A673 (cell line): ENCODE data around the gene MAGI1. TPM values are rescaled to one million over a fixed set of nuclear protein-coding genes. Genes with fewer than 3 reads are reported as not detected.
"Not testable (repeated sequence)": the region's sequence is repeated elsewhere in the genome, so short reads cannot be mapped to it uniquely, and the experiment has no call there.

Experiments
- BruUV-seq: library from RNA; stranded (reverse); fragments of 400-500 nt; replicated peaks from 2 replicates; lab custom pipeline; 2021; lab: Mats Ljungman, UMichigan
- CTCF ChIA-PET: fragments of 300-600 bp; sonication (Branson Sonifier 250); formaldehyde crosslinking; loops from one replicate; lab custom pipeline; 2022; ENCODE audit warnings: antibody characterized with exemption; lab: Charles Lee
- POLR2A ChIA-PET: fragments of 300-600 bp; sonication (Branson Sonifier 250); formaldehyde crosslinking; loops from one replicate; lab custom pipeline; 2022; ENCODE audit warnings: antibody characterized with exemption; ENCODE audit not compliant: low non-redundant PET; lab: Charles Lee
- DNase-seq: peaks from one replicate; pipeline ENCODE4 v3.0.0-alpha.2; 2015; ENCODE audit warnings: low spot score
- H3K27ac ChIP-seq: fragments of 200-600 bp; sonication (generic); 2 replicates; pipeline ENCODE4 v1.5.1; 2016; ENCODE audit warnings: mixed run types, low read depth, mild to moderate bottlenecking, mixed read lengths, antibody characterized with exemption, low read length; ENCODE audit not compliant: poor library complexity, severe bottlenecking
- H3K27me3 ChIP-seq: fragments of 200-600 bp; sonication (generic); replicated peaks from 2 replicates; pipeline ENCODE4 v1.6.1; 2017; ENCODE audit warnings: mixed run types, low read depth, mild to moderate bottlenecking, mixed read lengths, antibody characterized with exemption, low read length; ENCODE audit not compliant: insufficient read depth, poor library complexity
- H3K36me3 ChIP-seq: fragments of 200-600 bp; sonication (generic); 2 replicates; pipeline ENCODE4 v1.6.1; 2016; ENCODE audit warnings: mixed run types, mild to moderate bottlenecking, mixed read lengths, antibody characterized with exemption, low read length; ENCODE audit not compliant: insufficient read depth, poor library complexity, severe bottlenecking
- H3K4me1 ChIP-seq: fragments of 200-600 bp; sonication (generic); 2 replicates; pipeline ENCODE4 v1.6.1; 2017; ENCODE audit warnings: mixed run types, mild to moderate bottlenecking, mixed read lengths, antibody characterized with exemption, low read length; ENCODE audit not compliant: insufficient read depth, poor library complexity, severe bottlenecking
- H3K4me3 ChIP-seq: fragments of 200-600 bp; sonication (generic); 2 replicates; pipeline ENCODE4 v1.5.1; 2016; ENCODE audit warnings: low read depth, mixed run types, mild to moderate bottlenecking, mixed read lengths, low read length; ENCODE audit not compliant: poor library complexity, severe bottlenecking
- H3K9me3 ChIP-seq: fragments of 200-600 bp; sonication (generic); 2 replicates; pipeline ENCODE4 v1.6.1; 2016; ENCODE audit warnings: mixed run types, low read depth, mild to moderate bottlenecking, mixed read lengths, antibody characterized with exemption, low read length; ENCODE audit not compliant: poor library complexity, severe bottlenecking
- CTCF ChIP-seq: fragments of 300-800, 200-600 bp; sonication (generic); conservative IDR thresholded peaks from 2 replicates; pipeline ENCODE4 v1.5.1; 2017; ENCODE audit warnings: low read depth, mild to moderate bottlenecking, antibody characterized with exemption, low read length, moderate library complexity, mixed read lengths
- EZH2 ChIP-seq: fragments of 200-600 bp; sonication (generic); IDR thresholded peaks from 2 replicates; pipeline ENCODE4 v1.6.1; 2017; ENCODE audit warnings: borderline replicate concordance, low read depth, mild to moderate bottlenecking, mixed read lengths, antibody characterized with exemption, low read length; ENCODE audit not compliant: poor library complexity, severe bottlenecking
- intact Hi-C: fragments of 100-400 bp; cut with micrococcal nuclease; formaldehyde crosslinking; loops from one replicate; pipeline ENCODE4 v1.10.0; 2022; ENCODE audit not compliant: unreplicated experiment
- total RNA-seq: library from RNA; stranded (reverse); gene quantifications from 2 replicates; pipeline ENCODE4 v1.2.3, GENCODE V29; 2021

Gene MAGI1
- total RNA-seq, 1 experiment from 2014 or later: 30.5 TPM

DNA sequence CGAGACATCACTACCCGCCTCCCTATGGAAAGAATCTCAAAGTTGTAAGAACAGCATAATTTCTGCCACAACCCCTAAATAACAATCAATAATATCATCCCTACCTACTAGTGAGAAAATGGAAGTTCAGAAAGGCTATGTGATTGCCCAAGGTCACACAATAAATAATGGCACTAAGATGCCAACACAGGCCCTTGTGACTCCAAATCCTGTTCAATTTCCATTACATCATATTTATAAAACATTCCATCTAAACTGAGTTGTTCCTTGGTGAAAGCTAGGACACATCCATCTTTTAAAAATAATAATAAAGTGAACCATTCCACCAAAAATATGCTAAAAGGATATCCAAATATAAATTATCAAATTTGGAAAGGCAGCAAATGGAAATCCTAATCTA, 144.6 kb downstream of the MAGI1 start:
- POLR2A ChIA-PET: no interaction called here
- no TSS peak for BruUV-seq
- Histone ChIP-seq H3K36me3 (no peaks in the 10 kb centered on the region), H3K27me3 (no peaks in the 10 kb centered on the region), H3K27ac (no peak overlapping the region), H3K9me3 (no peaks in the 10 kb centered on the region), H3K4me3 (no peak overlapping the region), H3K4me1 (peaks cover 1% of the 10 kb centered on the region)
- CTCF ChIA-PET: no interaction called here
- TF ChIP-seq CTCF: no peak
- no peak for TF ChIP-seq EZH2
- DNase-seq: no peak
- intact Hi-C loops: no loop called here

DNA sequence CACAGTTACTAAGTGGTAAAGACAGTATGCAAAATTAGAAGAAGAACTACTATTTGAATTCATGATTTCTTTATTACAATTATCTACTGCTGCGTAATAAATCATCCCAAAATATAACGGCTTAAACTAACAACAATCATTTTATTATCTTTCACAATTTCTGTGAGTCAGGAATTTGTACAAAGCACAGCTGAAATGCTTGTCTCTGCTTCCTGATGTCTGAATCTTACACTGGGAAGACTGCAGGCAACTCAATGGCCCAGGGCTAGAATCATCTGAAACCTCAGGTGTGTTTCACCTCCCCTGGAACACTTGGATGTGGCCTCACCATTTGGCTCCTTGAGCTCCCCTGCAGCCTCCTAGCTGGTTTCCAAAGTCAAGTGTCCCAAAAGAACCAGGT, 145.1 kb downstream of the MAGI1 start:
- BruUV-seq: no TSS peak
- Histone ChIP-seq H3K36me3 (no peaks in the 10 kb centered on the region), H3K27me3 (no peaks in the 10 kb centered on the region), H3K27ac (no peak overlapping the region), H3K4me3 (no peak overlapping the region), H3K4me1 (peaks cover 5% of the 10 kb centered on the region), H3K9me3 (no peaks in the 10 kb centered on the region)
- intact Hi-C loops: no loop called here
- no peak for DNase-seq
- ChIA-PET POLR2A (no interaction called here), CTCF (no interaction called here)
- TF ChIP-seq EZH2 (no peak), CTCF (no peak)

DNA sequence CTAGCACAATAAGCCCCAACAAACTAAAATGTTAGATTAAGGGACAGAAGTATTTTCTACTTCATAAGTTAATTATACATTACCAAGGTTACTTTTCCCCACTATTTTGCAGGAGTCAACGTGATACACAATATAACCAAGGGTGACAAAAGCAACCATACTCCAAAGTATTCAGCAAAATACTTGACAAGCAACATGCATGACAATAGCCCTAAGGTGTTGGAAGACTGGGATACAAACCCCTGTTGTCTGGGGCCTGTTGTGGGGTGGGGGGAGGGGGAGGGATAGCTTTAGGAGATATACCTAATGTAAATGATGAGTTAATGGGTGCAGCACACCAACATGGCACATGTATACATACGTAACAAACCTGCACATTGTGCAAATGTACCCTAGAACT, 147.2 kb downstream of the MAGI1 start:
- H3K4me3 ChIP-seq, H3K27ac ChIP-seq, H3K4me1 ChIP-seq, H3K27me3 ChIP-seq, H3K9me3 ChIP-seq, BruUV-seq, CTCF ChIA-PET, DNase-seq, H3K36me3 ChIP-seq, POLR2A ChIA-PET, intact Hi-C loops: not testable (repeated sequence)

- intact Hi-C loops: no loop called here
- Histone ChIP-seq H3K4me1 (peaks cover 5% of the 10 kb centered on the region), H3K9me3 (no peaks in the 10 kb centered on the region), H3K27me3 (no peaks in the 10 kb centered on the region), H3K4me3 (no peak overlapping the region), H3K36me3 (no peaks in the 10 kb centered on the region), H3K27ac (no peak overlapping the region)
- no peak for DNase-seq
- ChIA-PET CTCF (no interaction called here), POLR2A (no interaction called here)
- no TSS peak for BruUV-seq
- TF ChIP-seq CTCF: no peak
- no peak for TF ChIP-seq EZH2
Observed at GRCh38 chr3:65890328-65890727, 148.4 kb downstream of the MAGI1 start.
